Endothelial cell of umbilical vein (primary cell): ENCODE measurements around the gene GOLGA6A. TPM values are rescaled to one million over a fixed set of nuclear protein-coding genes. Genes with fewer than 3 reads are reported as not detected.

ENCODE experiments used
- BruUV-seq: library from RNA; stranded (reverse); fragments of 400-500 nt; replicated peaks from 2 replicates; lab custom pipeline; 2021; lab: Mats Ljungman, UMichigan
- CTCF ChIA-PET: fragments of 300-600, 350-600 bp; sonication (Branson Sonifier 250); formaldehyde crosslinking; loops from one replicate; lab custom pipeline; 2021; ENCODE audit warnings: antibody characterized with exemption, inconsistent platforms; lab: Charles Lee
- POLR2A ChIA-PET: fragments of 300-600, 350-600 bp; sonication (Branson Sonifier 250); formaldehyde crosslinking; loops from one replicate; lab custom pipeline; 2021; ENCODE audit warnings: antibody characterized with exemption, inconsistent platforms; lab: Charles Lee
- DNase-seq: peaks from one replicate; pipeline ENCODE4 v3.0.0-alpha.2; 2011; ENCODE audit warnings: low read depth, low spot score
- FAIRE-seq: peaks from 2 replicates; lab custom pipeline; 2011; peaks lifted over from hg19 to GRCh38; lab: Jason Lieb, UNC
- H2AFZ ChIP-seq: 2 replicates; pipeline ENCODE4 v1.6.0; 2012; ENCODE audit warnings: low read depth, low read length, control low read depth, inconsistent platforms
- H3K27ac ChIP-seq: 2 replicates; pipeline ENCODE4 v1.5.1; 2011; ENCODE audit warnings: low read depth, mild to moderate bottlenecking, control low read depth, low read length, moderate library complexity; ENCODE audit not compliant: insufficient read depth
- H3K27me3 ChIP-seq, 2 experiments: 2 replicates each; pipeline versions ENCODE4 v1.6.0 to v1.6.1; 2011; ENCODE audit warnings: low read length in 2 of 2, mixed read lengths in 1 of 2; ENCODE audit not compliant: control insufficient read depth in 2 of 2, insufficient read depth in 2 of 2
- H3K36me3 ChIP-seq, 2 experiments: 2 replicates in 1 of 2; 3 replicates in 1 of 2; pipeline ENCODE4 v1.5.1; 2011; ENCODE audit warnings: low read length in 2 of 2, mild to moderate bottlenecking in 1 of 2, moderate library complexity in 1 of 2; ENCODE audit not compliant: control insufficient read depth in 2 of 2, insufficient read depth in 2 of 2; ENCODE audit errors: extremely low read depth in 1 of 2
- H3K4me1 ChIP-seq: 3 replicates; pipeline ENCODE4 v1.5.1; 2011; ENCODE audit warnings: mild to moderate bottlenecking, low read length; ENCODE audit not compliant: control insufficient read depth, insufficient read depth; ENCODE audit errors: extremely low read depth
- H3K4me2 ChIP-seq: 2 replicates; pipeline ENCODE4 v1.6.1; 2011; ENCODE audit warnings: low read length, control low read depth, mixed read lengths; ENCODE audit not compliant: insufficient read depth
- H3K4me3 ChIP-seq, 3 experiments: fragments of 200-600 bp in 1 of 3; sonication (generic), shearing (Covaris generic) in 1 of 3; replicated peaks in 1 of 3; 2 replicates each; pipeline ENCODE4 v1.5.1; 2011 to 2016; ENCODE audit warnings: control low read depth in 3 of 3, low read length in 3 of 3, mild to moderate bottlenecking in 2 of 3, inconsistent platforms in 1 of 3, low read depth in 1 of 3, moderate library complexity in 1 of 3; ENCODE audit not compliant: insufficient read depth in 1 of 3
- H3K79me2 ChIP-seq: 2 replicates; pipeline ENCODE4 v1.6.0; 2012; ENCODE audit warnings: low read length, inconsistent platforms; ENCODE audit not compliant: control insufficient read depth, insufficient read depth
- H3K9ac ChIP-seq: replicated peaks from 2 replicates; pipeline ENCODE3; 2011; ENCODE audit warnings: low read length, control low read depth; ENCODE audit not compliant: insufficient read depth; ENCODE audit errors: extremely low read depth
- H3K9me1 ChIP-seq: replicated peaks from 3 replicates; pipeline ENCODE4 v1.6.0; 2011; ENCODE audit warnings: mild to moderate bottlenecking, low read length; ENCODE audit not compliant: control insufficient read depth, insufficient read depth; ENCODE audit errors: extremely low read depth
- H3K9me3 ChIP-seq: replicated peaks from 2 replicates; pipeline ENCODE4 v1.5.1; 2012; ENCODE audit warnings: low read length, inconsistent platforms; ENCODE audit not compliant: control insufficient read depth, insufficient read depth
- H4K20me1 ChIP-seq: replicated peaks from 2 replicates; pipeline ENCODE3; 2011; ENCODE audit warnings: mild to moderate bottlenecking, low read length; ENCODE audit not compliant: control insufficient read depth, insufficient read depth; ENCODE audit errors: extremely low read depth
- CTCF ChIP-seq, 2 donors: IDR thresholded peaks; 1 replicate in 1 of 2; 2 replicates in 1 of 2; pipeline ENCODE4 v1.5.1; 2011; ENCODE audit warnings: low read length in 2 of 2, mild to moderate bottlenecking in 2 of 2, moderate library complexity in 2 of 2, control low read depth in 1 of 2, inconsistent platforms in 1 of 2, low read depth in 1 of 2; ENCODE audit not compliant: insufficient read depth in 1 of 2; ENCODE audit errors: extremely low read depth in 1 of 2
- EZH2 ChIP-seq: IDR thresholded peaks from 2 replicates; pipeline ENCODE4 v1.6.1; 2012; ENCODE audit warnings: borderline replicate concordance, low read depth, mild to moderate bottlenecking, moderate library complexity, low read length, inconsistent platforms; ENCODE audit not compliant: severe bottlenecking
- FOS ChIP-seq: IDR thresholded peaks from 2 replicates; pipeline ENCODE4 v1.6.1; 2011; ENCODE audit warnings: mild to moderate bottlenecking, low read length, moderate library complexity, borderline replicate concordance; ENCODE audit not compliant: insufficient read depth
- GATA2 ChIP-seq: IDR thresholded peaks from 2 replicates; pipeline ENCODE4 v1.7.0; 2011; ENCODE audit warnings: low read depth, mild to moderate bottlenecking, moderate library complexity, mixed read lengths, low read length; ENCODE audit not compliant: insufficient read length, insufficient read depth
- JUN ChIP-seq: IDR thresholded peaks from 2 replicates; pipeline ENCODE4 v1.6.1; 2011; ENCODE audit warnings: borderline replicate concordance, low read depth; ENCODE audit not compliant: insufficient read length, insufficient read depth
- MAX ChIP-seq: IDR thresholded peaks from 2 replicates; pipeline ENCODE4 v1.6.1; 2011; ENCODE audit not compliant: insufficient read depth, insufficient read length
- MYC ChIP-seq: IDR thresholded peaks from one replicate; pipeline ENCODE4 v1.6.1; 2011; ENCODE audit warnings: mild to moderate bottlenecking, low read depth, low read length
- POLR2A ChIP-seq: IDR thresholded peaks from 2 replicates; pipeline ENCODE4 v1.6.1; 2012; ENCODE audit warnings: low read depth, mild to moderate bottlenecking, control low read depth, low read length
- POLR2AphosphoS5 ChIP-seq: IDR thresholded peaks from 2 replicates; pipeline ENCODE4 v1.6.1; 2012; ENCODE audit warnings: low read depth, mild to moderate bottlenecking, control low read depth, low read length, moderate library complexity; ENCODE audit not compliant: insufficient read depth
- dilution Hi-C: fragments of 300-500 bp; cut with MboI; formaldehyde crosslinking; loops from one replicate; pipeline ENCODE4 v1.15.0; 2019; ENCODE audit warnings: low sequenced_read_pairs; ENCODE audit not compliant: extremely low pct_ligation_motif_present
- intact Hi-C: fragments of 100-400 bp; cut with micrococcal nuclease; formaldehyde crosslinking; loops from one replicate; pipeline ENCODE4 v1.10.0; 2022
- polyA plus RNA-seq, 4 experiments: library from polyadenylated mRNA; depleted of rRNA in 3 of 4; stranded (reverse) in 3 of 4; unstranded in 1 of 4; fragments of >200 nt; gene quantifications; 2 replicates each; pipeline versions ENCODE4 v1.2.1 to v1.2.3, GENCODE V29; 2011 to 2012; ENCODE audit warnings: missing spikeins in 1 of 4
- total RNA-seq: library from RNA; stranded (reverse); gene quantifications from 2 replicates; pipeline ENCODE4 v1.2.3, GENCODE V29; 2021

The GOLGA6A gene
- total and polyA plus RNA-seq, 2 donors (not counting 3 experiments of a cell fraction or from before 2014, with no cell fraction given), result not detected

GRCh38 chr15:74120426-74120825, 38.1 kb upstream of the GOLGA6A start:
- H3K27ac ChIP-seq, result no peak overlapping the region
- intact Hi-C loops, result no loop called here
- H2AFZ ChIP-seq, result no peak overlapping the region
- dilution Hi-C loops, result no loop called here
- CTCF ChIA-PET, result interaction anchor here (0.6 to 3.9 kb wide), 4 partner anchors 14 to 200 kb away, joined by 3 to 15 read pairs (median 8); no protein-coding TSS in a partner anchor
- TF ChIP-seq POLR2AphosphoS5, result no peak
- no peak for TF ChIP-seq CTCF (IDR thresholded peaks at IDR 0.05; ENCODE audit: extremely low read depth in 1 of 2, insufficient read depth in 1 of 2, low read depth in 1 of 2, low read length in 2 of 2)
- no peak for TF ChIP-seq EZH2
- no peak for TF ChIP-seq JUN
- TF ChIP-seq GATA2, result no peak
- TF ChIP-seq MAX, result no peak
- TF ChIP-seq POLR2A, result no peak
- no peak for TF ChIP-seq MYC
- TF ChIP-seq FOS, result no peak
- no peak overlapping the region for H3K4me2 ChIP-seq
- H3K9me1 ChIP-seq, result no peaks in the 10 kb centered on the region
- peaks cover 17 to 23% of the 10 kb centered on the region in 2 experiments for H3K27me3 ChIP-seq
- no TSS peak for BruUV-seq
- no peaks in the 10 kb centered on the region for H3K79me2 ChIP-seq
- DNase-seq (no peak), FAIRE-seq (no peak)
- POLR2A ChIA-PET, result no interaction called here
- no peaks in the 10 kb centered on the region for H3K9me3 ChIP-seq
- no peaks in the 10 kb centered on the region for H4K20me1 ChIP-seq
- no peak overlapping the region for H3K9ac ChIP-seq
- no peak overlapping the region for H3K4me3 ChIP-seq
- no peaks in the 10 kb centered on the region for H3K4me1 ChIP-seq
- H3K36me3 ChIP-seq, result no peaks in the 10 kb centered on the region
